22Rv1 (cell line): ENCODE results near the gene KRT34.

Source experiments
- H3K27ac ChIP-seq: fragments of 450-650 bp; 2 replicates; pipeline ENCODE4 v1.5.1; 2017
- ZFX ChIP-seq: fragments of 450-650 bp; IDR thresholded peaks from 2 replicates; pipeline ENCODE4 v1.6.1; 2017; ENCODE audit warnings: antibody characterized with exemption, borderline replicate concordance
- TF ChIP-seq, protein P1 (sequence below): fragments of 450-650 bp; IDR thresholded peaks from 2 replicates; pipeline ENCODE4 v1.5.1; 2017; ENCODE audit warnings: mild to moderate bottlenecking

The KRT34 gene

GRCh38 chr17:41329279-41329948, 52.7 kb downstream of the KRT34 start:
- no peak overlapping the region for H3K27ac ChIP-seq
- TF ChIP-seq ZFX: no peak
- TF ChIP-seq, protein P1, sequence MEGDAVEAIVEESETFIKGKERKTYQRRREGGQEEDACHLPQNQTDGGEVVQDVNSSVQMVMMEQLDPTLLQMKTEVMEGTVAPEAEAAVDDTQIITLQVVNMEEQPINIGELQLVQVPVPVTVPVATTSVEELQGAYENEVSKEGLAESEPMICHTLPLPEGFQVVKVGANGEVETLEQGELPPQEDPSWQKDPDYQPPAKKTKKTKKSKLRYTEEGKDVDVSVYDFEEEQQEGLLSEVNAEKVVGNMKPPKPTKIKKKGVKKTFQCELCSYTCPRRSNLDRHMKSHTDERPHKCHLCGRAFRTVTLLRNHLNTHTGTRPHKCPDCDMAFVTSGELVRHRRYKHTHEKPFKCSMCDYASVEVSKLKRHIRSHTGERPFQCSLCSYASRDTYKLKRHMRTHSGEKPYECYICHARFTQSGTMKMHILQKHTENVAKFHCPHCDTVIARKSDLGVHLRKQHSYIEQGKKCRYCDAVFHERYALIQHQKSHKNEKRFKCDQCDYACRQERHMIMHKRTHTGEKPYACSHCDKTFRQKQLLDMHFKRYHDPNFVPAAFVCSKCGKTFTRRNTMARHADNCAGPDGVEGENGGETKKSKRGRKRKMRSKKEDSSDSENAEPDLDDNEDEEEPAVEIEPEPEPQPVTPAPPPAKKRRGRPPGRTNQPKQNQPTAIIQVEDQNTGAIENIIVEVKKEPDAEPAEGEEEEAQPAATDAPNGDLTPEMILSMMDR: peak; percentile 77

- no peak overlapping the region for H3K27ac ChIP-seq
Measured at GRCh38 chr17:41328207-41328606, 53.9 kb downstream of the KRT34 start.

More at GRCh38 chr17:41328207-41328606, 53.9 kb downstream of the KRT34 start:
- TF ChIP-seq, protein P1: no peak
- TF ChIP-seq ZFX: no peak
